ENCODE data around the gene WDR55.
"Not testable (repeated sequence)": the region's sequence is repeated elsewhere in the genome, so short reads cannot be mapped to it uniquely, and the experiment has no call there.

The WDR55 gene

GRCh38 chr5:140658870-140659269 lies 5.8 kb upstream of the WDR55 start:
- DNase-seq, result no peak

- not testable (repeated sequence) for DNase-seq
Observed at GRCh38 chr5:140660371-140660770, 4.3 kb upstream of the WDR55 start.

DNA sequence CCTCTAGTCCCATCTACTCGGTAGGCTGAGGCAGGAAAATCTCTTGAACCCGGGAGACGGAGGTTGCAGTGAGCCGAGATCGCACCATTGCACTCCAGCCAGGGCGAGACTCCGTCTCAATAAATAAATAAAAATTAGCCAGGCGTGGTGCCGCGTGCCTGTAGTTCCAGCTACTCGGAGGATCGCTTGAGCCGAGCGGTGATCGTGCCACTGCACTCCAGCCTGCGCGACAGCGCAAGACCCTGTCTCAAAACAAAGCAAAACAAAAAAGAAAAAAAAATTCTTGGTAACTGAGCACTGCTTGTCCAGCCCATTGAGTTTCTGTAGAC lies 710 bp upstream of the WDR55 start:
- no peak for DNase-seq

GRCh38 chr5:140671035-140671434 lies 6.3 kb downstream of the WDR55 start:
- DNase-seq, result not testable (repeated sequence)

DNA sequence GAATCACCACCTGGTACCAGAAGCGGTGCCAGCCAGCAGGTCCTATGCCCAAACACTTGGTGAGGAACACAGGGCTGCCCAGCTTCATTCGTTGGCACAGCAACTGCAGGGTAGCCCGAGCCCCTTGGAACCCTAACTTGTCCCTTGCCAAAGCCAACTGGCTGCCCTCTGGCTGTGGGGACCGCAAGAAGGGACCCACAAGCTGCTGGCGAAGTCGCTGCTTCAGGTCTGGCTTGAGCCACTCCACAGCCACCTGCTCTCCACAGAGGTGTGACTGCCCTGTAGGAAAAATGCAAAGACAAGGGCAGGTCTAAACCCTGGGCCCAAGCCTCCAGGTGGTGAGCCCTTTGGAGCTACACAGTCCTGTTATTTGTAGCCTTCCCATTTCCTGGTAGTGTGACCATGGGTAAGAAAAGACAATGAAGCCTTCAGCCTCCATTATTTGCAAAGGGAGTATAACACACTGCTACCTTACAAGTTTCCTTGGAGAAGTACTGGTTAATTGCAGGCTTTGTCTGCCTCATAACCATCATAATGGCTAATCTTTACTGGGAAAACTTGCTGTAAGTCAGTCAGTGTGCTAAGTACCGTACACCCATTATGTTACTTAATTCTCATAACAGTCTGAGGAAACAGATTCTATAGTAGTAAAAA lies 6.9 kb downstream of the WDR55 start:
- DNase-seq, result no peak

- DNase-seq, result peak; percentile 16
Observed at GRCh38 chr5:140672455-140673186, 7.9 kb downstream of the WDR55 start.

DNA sequence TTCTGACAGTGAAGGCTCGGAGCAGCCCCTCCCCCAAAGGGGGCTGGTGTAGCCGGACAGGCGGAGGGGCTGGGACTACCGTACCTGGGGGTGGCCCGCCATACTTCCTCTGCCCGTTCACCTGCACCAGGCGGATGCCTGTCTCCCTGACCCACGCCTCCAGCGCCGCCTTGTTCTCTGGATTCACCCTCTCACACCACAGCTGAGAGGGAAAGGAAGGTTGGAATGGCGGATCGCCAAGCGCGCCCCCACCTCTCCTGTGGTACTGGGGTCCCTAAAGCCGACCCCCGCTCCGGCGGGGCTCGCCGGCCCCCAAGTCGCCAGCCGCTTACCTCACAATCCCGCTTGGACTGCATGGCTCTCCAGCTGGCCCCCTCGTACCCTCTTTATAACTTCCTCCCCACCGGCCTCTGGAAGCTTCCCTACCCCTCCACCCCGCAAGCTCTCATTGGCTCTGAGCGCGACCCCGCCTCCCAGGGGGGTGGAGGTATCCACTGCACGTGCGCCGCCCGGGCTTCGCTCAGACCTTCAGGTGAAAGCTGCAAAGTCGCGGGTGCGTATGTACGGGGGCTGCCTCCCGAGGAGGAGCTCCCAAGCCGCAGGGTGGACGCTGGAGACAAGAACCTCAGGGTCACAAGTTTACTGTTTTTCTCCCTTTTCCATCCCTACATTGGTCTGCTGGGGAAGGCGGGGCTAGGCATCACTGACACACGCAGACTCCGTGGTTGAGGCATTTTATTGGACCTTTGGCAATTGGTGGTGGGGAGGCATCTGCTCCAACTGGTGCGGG lies 8.7 kb downstream of the WDR55 start, which contains the start of gene DND1:
DND1 (minus strand) TSS at position 390 of the 790 bp plus-strand sequence; CDS start at position 356, 34 bp downstream.
- no peak for DNase-seq

GRCh38 chr5:140674211-140674610 lies 9.5 kb downstream of the WDR55 start:
- DNase-seq, result no peak

GRCh38 chr5:140674629-140675028 lies 9.9 kb downstream of the WDR55 start:
- no peak for DNase-seq

DNA sequence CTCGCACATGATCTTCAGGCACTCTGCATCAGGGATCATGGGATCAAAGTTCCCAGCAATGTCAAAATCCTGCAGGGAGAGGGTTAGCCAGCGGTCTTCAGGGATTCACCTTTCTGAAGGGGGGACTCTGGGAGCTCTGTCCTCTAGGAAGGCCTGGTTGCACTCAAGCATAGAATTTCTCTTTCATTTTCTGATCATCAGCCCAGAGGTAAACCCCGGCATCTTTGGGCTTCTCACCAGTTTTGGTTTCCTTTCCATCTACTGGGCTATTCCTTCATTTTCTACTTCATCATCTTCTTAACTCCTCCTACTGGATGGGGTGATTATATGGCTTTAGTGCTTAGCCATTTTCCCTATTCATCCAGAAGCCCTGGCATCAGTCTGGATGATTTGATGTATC lies 13.2 kb downstream of the WDR55 start:
- no peak for DNase-seq

GRCh38 chr5:140678993-140679392 lies 14.3 kb downstream of the WDR55 start:
- no peak for DNase-seq

- DNase-seq, result no peak
Observed at GRCh38 chr5:140690376-140690932, 25.8 kb downstream of the WDR55 start.

DNA sequence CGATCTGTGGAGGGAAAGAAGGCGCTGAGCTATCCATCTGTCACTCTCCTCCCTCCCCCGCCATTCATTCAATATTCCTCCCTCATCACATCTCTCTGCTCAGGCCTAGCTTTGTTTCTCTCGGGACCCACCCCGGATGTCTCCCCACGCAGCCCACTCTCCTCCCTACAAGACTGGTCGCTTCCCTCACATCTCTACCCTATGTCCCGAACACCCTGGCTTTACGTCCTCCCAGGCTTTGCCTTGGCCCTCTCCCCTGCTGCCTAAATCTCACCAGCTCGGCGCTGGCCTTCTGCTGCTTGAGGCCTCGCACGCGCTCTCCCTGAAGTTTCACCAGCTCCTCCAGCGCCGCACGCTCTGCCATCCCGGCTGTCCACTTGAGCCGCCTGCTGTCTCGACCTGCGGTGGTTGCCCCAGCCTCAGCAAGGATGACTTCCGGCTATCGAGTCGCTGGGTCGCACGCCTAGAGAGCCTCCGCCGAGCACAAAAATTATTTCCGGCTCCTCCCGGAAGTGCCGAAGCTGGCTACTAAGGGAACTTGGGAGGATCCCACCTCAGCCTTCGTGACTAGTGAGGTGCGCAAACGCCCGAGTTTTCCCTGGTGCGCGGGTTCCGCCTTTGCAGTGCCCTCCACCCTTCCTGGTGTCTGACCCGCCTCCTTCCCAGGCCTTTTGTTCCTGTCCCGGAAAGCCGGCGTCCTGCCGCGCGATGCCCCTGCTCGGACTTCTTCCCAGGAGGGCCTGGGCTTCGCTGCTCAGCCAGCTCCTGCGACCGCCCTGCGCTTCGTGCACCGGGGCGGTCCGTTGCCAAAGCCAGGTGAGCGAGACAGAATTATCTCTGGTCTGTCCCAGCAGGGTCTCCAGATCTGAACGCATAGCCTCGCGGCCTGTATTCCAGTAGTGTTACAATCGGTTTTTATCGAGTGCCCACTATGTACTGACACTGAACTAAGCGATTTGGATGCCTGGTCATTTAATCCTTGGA lies 26.5 kb downstream of the WDR55 start, which contains the start of the genes HARS1 and HARS2:
HARS1 (minus strand) TSS at position 430 of the 984 bp plus-strand sequence; CDS start at position 364, 66 bp downstream.
HARS2 (plus strand) TSS at position 515 of the 984 bp plus-strand sequence; CDS start at position 709, 194 bp downstream.
- DNase-seq, result peak; percentile 80

DNA sequence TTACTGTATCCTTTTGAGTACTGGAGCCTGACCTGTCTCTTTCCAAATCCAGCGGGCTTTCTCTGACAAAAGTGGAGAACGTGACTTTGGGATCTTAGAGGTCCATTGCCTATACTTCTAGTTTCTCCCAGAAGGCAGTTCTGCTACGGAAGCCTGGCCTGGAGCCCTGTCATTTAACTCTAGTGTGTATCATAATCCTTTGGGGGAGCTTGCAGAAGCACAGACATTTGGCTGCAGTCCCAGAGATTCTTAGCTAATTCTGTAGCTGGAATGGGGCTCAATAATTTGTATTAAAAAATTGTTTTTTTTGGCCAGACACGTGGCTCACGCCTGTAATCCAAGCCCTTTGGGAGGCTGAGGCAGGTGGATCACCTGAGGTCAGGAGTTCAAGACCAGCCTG lies 29.6 kb downstream of the WDR55 start:
- DNase-seq, result no peak

DNA sequence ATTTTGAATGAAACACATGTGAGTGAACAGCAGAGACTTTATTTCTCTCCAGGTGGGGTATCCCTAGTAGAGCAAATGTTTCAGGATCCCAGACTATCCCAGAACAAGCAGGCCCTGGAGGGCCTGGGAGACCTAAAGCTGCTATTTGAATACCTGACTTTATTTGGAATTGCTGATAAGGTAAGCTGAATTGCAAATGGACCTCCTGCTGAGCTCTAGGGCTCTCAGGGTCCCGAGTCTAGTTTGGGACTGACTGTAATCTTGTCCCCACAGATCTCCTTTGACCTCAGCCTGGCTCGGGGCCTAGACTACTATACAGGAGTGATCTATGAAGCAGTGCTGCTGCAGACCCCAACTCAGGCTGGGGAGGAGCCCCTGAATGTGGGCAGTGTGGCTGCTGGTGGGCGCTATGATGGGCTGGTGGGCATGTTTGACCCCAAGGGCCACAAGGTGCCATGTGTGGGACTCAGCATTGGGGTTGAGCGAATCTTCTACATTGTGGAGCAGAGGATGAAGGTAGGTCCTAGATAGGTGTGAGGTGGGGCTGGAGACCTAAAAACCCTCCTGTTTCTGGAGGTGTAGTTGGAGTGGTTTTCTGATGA lies 32.3 kb downstream of the WDR55 start:
- DNase-seq, result no peak

- peak; percentile 83 for DNase-seq
Observed at GRCh38 chr5:140700177-140701144, 35.8 kb downstream of the WDR55 start, which contains the start of gene ZMAT2. TSS of gene ZMAT2 (plus strand) at chr5:140700447. CDS start at chr5:140700461, 14 bp downstream.

- DNase-seq, result no peak
Observed at GRCh38 chr5:140707812-140708211, 43.1 kb downstream of the WDR55 start.

DNA sequence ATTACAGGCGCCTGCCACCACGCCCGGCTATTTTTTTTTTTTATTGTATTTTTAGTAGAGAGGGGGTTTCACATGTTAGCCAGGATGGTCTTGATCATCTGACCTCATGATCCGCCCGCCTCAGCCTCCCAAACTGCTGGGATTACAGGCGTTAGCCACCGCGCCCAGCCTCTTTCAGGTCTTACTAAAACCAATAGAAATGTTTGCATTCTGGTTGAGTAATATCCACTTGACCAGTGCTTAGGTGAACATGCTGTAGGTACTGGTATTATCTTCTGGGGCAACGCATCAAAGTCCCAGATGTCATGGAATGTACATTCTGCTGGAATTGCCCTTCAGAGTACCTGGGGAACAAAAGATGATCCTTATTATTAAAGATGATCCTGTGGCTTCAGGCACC lies 44.1 kb downstream of the WDR55 start:
- DNase-seq, result not testable (repeated sequence)

GRCh38 chr5:140710899-140711552 lies 46.3 kb downstream of the WDR55 start:
- DNase-seq, result no peak

DNA sequence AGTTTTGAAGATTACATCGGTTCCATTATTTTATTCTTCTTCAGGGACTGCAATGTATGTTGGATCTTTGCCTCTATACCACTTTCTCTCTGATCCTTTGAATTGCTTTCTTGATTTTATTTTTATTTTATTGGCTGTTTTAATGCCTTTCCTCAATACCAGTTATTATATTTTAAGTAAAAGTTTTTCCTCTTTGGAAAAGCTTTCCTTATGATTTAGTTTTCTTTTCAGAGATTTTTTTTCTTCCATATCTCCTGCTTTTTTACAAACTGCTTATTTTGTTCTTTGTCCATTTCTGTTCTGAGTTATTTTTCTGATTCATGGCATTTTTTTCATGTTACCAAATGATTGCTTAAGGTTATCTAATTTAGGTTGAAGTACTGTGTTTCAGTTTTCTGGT lies 47.1 kb downstream of the WDR55 start:
- no peak for DNase-seq

Data from NCI-H1105 (cell line).